K562 (cell line): ENCODE results near the gene SOX6. TPM values are rescaled to one million over a fixed set of nuclear protein-coding genes. Genes with fewer than 3 reads are reported as not detected.
A peak's percentile ranks its signal among the peaks of the same experiment; 100 is the strongest.
"Not testable (repeated sequence)": the region's sequence is repeated elsewhere in the genome, so short reads cannot be mapped to it uniquely, and the experiment has no call there.

ENCODE experiments used
- ATAC-seq: fragments of 200-7000 bp; cut with Tn5 transposase; 3 replicates; pipeline ENCODE4 v1.9.1; 2020; ENCODE audit warnings: moderate library complexity
- BruUV-seq: library from RNA; stranded (reverse); fragments of 400-500 nt; replicated peaks from 2 replicates; lab custom pipeline; 2021; lab: Mats Ljungman, UMichigan
- CTCF ChIA-PET: fragments of 300-600 bp; formaldehyde crosslinking; extraction: SDS; loops from one replicate; lab custom pipeline; 2021; ENCODE audit warnings: low intra/inter-chr PET ratio; lab: Yijun Ruan, JAX
- POLR2A ChIA-PET: fragments of 300-600, 350-650 bp; sonication (Branson Sonifier 250); formaldehyde crosslinking; extraction: SDS; loops from one replicate; lab custom pipeline; 2021; ENCODE audit warnings: antibody characterized with exemption, inconsistent platforms; lab: Yijun Ruan, JAX
- DNase-seq, 4 experiments: peaks; one replicate each; pipeline versions ENCODE4 v3.0.0 to v3.0.0-alpha.2; 2011 to 2018; ENCODE audit warnings: low spot score in 3 of 4, mixed read lengths in 3 of 4; ENCODE audit errors: extremely low read depth in 1 of 4
- FAIRE-seq: peaks from 2 replicates; lab custom pipeline; 2011; peaks lifted over from hg19 to GRCh38; lab: Jason Lieb, UNC
- H2AFZ ChIP-seq: 2 replicates; pipeline ENCODE4 v1.6.0; 2011; ENCODE audit warnings: low read depth, low read length, control low read depth, inconsistent platforms
- H3K27ac ChIP-seq: fragments of 200-600 bp; 3 replicates; pipeline ENCODE4 v1.8.0; 2011; ENCODE audit warnings: low read depth, mild to moderate bottlenecking, control low read depth, inconsistent platforms, low read length, moderate library complexity, mixed read lengths; ENCODE audit errors: extremely low read depth
- H3K27me3 ChIP-seq, 2 experiments: fragments of 300-600 bp in 1 of 2; 2 replicates in 1 of 2; 3 replicates in 1 of 2; pipeline versions ENCODE4 v1.6.0 to v1.8.0; 2011; ENCODE audit warnings: inconsistent platforms in 2 of 2, low read length in 2 of 2, mild to moderate bottlenecking in 1 of 2, mixed read lengths in 1 of 2, moderate library complexity in 1 of 2; ENCODE audit not compliant: control insufficient read depth in 2 of 2, insufficient read depth in 2 of 2
- H3K36me3 ChIP-seq: fragments of 300-600 bp; 3 replicates; pipeline ENCODE4 v1.8.0; 2011; ENCODE audit warnings: mild to moderate bottlenecking, low read length, inconsistent platforms; ENCODE audit not compliant: control insufficient read depth, insufficient read depth
- H3K4me1 ChIP-seq, 2 experiments: fragments of 200-600 bp in 1 of 2; replicated peaks in 1 of 2; 2 replicates in 1 of 2; 3 replicates in 1 of 2; pipeline versions ENCODE4 v1.5.1 to v1.8.0; 2011; ENCODE audit warnings: inconsistent platforms in 2 of 2, low read length in 2 of 2, mild to moderate bottlenecking in 1 of 2, mixed read lengths in 1 of 2, moderate library complexity in 1 of 2; ENCODE audit not compliant: control insufficient read depth in 2 of 2, insufficient read depth in 2 of 2
- H3K4me2 ChIP-seq: 2 replicates; pipeline ENCODE4 v1.6.1; 2011; ENCODE audit warnings: low read length, control low read depth, inconsistent platforms, mixed read lengths; ENCODE audit not compliant: insufficient read depth
- H3K4me3 ChIP-seq: fragments of 200-600 bp; sonication (generic), shearing (Covaris generic); 2 replicates; pipeline ENCODE4 v1.5.1; 2016; ENCODE audit warnings: control low read depth, inconsistent platforms
- H3K79me2 ChIP-seq: fragments of 200-600 bp; 3 replicates; pipeline ENCODE4 v1.8.0; 2011; ENCODE audit warnings: low read length, inconsistent platforms; ENCODE audit not compliant: control insufficient read depth, insufficient read depth
- H3K9ac ChIP-seq, 2 experiments: 2 replicates each; pipeline versions ENCODE4 v1.6.0 to v1.6.1; 2011; ENCODE audit warnings: low read depth in 2 of 2, low read length in 2 of 2, control low read depth in 1 of 2, inconsistent platforms in 1 of 2, mild to moderate bottlenecking in 1 of 2, mixed read lengths in 1 of 2; ENCODE audit not compliant: insufficient read depth in 1 of 2
- H3K9me1 ChIP-seq: one replicate; pipeline ENCODE4 v1.6.0; 2011; ENCODE audit warnings: inconsistent platforms, mild to moderate bottlenecking, low read length, moderate library complexity; ENCODE audit not compliant: control insufficient read depth, insufficient read depth
- H3K9me3 ChIP-seq: replicated peaks from 2 replicates; pipeline ENCODE4 v1.5.1; 2011; ENCODE audit warnings: low read depth, low read length, inconsistent platforms; ENCODE audit not compliant: control insufficient read depth, insufficient read depth
- H4K20me1 ChIP-seq: replicated peaks from 2 replicates; pipeline ENCODE4 v1.6.1; 2011; ENCODE audit warnings: low read length, inconsistent platforms, mixed read lengths; ENCODE audit not compliant: control insufficient read depth, insufficient read depth
- BCOR ChIP-seq: fragments of 450-650 bp; IDR thresholded peaks from 2 replicates; pipeline ENCODE4 v1.6.1; 2016
- CBX1 ChIP-seq: sonication (generic); IDR thresholded peaks from 2 replicates; pipeline ENCODE4 v1.6.1; 2016; ENCODE audit warnings: antibody characterized with exemption, low read depth, mild to moderate bottlenecking
- CBX3 ChIP-seq, 2 experiments: IDR thresholded peaks; 1 replicate in 1 of 2; 2 replicates in 1 of 2; pipeline ENCODE4 v1.6.1; 2012; ENCODE audit warnings: inconsistent platforms in 2 of 2, low read length in 2 of 2, borderline replicate concordance in 1 of 2, control low read depth in 1 of 2
- CC2D1A ChIP-seq: fragments of 450-650 bp; IDR thresholded peaks from 2 replicates; pipeline ENCODE4 v1.6.1; 2017; ENCODE audit warnings: mild to moderate bottlenecking
- HDAC1 ChIP-seq, 2 experiments: fragments of 450-650 bp; IDR thresholded peaks; 2 replicates each; pipeline ENCODE4 v1.6.1; 2016 to 2017; ENCODE audit warnings: inconsistent platforms in 1 of 2, mild to moderate bottlenecking in 1 of 2, moderate library complexity in 1 of 2
- HDAC2 ChIP-seq: fragments of 450-650 bp; IDR thresholded peaks from 2 replicates; pipeline ENCODE4 v1.6.1; 2016; ENCODE audit warnings: mild to moderate bottlenecking
- KDM1A ChIP-seq, 2 experiments: fragments of 450-650 bp; IDR thresholded peaks; 2 replicates each; pipeline ENCODE4 v1.6.1; 2016; ENCODE audit warnings: mild to moderate bottlenecking in 2 of 2
- SMARCA5 ChIP-seq: fragments of 450-650 bp; IDR thresholded peaks from 2 replicates; pipeline ENCODE4 v1.6.1; 2016
- ZNF146 ChIP-seq: IDR thresholded peaks from one replicate; pipeline ENCODE4 v1.6.1; 2018; ENCODE audit warnings: missing compliant biosample characterization; ENCODE audit not compliant: unreplicated experiment
- WGBS: fragments of 100-300 bp; shearing (Covaris generic); methylation state at CpG from one replicate; pipeline ENCODE4 v1.1.6; 2016; ENCODE audit warnings: low coverage, mixed read lengths; ENCODE audit not compliant: insufficient coverage; ENCODE audit errors: missing lambda C conversion rate; 5-methylcytosine and 5-hydroxymethylcytosine counted together
- in situ Hi-C: fragments of 300-500 bp; cut with MboI; formaldehyde crosslinking; loops from 4 replicates; pipeline ENCODE4 v1.15.0; 2018; ENCODE audit warnings: inconsistent platforms, mixed read lengths
- intact Hi-C: fragments of 100-400 bp; cut with micrococcal nuclease; formaldehyde crosslinking; loops from 2 replicates; pipeline ENCODE4 v1.14.2; 2022
- polyA plus RNA-seq, 8 experiments: library from polyadenylated mRNA; depleted of rRNA in 4 of 8; stranded (reverse) in 5 of 8; unstranded in 3 of 8; fragments of >200 nt; fragmentation: Nextera tagmentation in 2 of 8; fragmentation: Illumina TruSeq in 1 of 8; extraction: Ambion mirVana in 2 of 8; extraction: Trizol in 1 of 8; gene quantifications; 2 replicates each; pipeline versions ENCODE4 v1.2.1 to v1.2.3, GENCODE V29; 2011 to 2014; ENCODE audit warnings: inconsistent platforms in 1 of 8, missing spikeins in 1 of 8
- total RNA-seq, 7 experiments: library from RNA; depleted of rRNA in 6 of 7; stranded (reverse); fragments of >200 nt in 6 of 7; fragmentation: Illumina TruSeq in 2 of 7; extraction: Trizol in 2 of 7; gene quantifications; 2 replicates each; pipeline versions ENCODE4 v1.2.1 to v1.2.3, GENCODE V29; 2011 to 2021; ENCODE audit warnings: low replicate concordance in 1 of 7
- TF ChIP-seq, protein P1 (sequence below): fragments of 450-650 bp; IDR thresholded peaks from 2 replicates; pipeline ENCODE4 v1.6.1; 2016; ENCODE audit warnings: mild to moderate bottlenecking

SOX6 gene
- total and polyA plus RNA-seq, 9 of the 15 experiments (the other 6 are each of a cell fraction or from before 2014, with no cell fraction given), result 0.89 to 8.7 (median 5.7) TPM

DNA sequence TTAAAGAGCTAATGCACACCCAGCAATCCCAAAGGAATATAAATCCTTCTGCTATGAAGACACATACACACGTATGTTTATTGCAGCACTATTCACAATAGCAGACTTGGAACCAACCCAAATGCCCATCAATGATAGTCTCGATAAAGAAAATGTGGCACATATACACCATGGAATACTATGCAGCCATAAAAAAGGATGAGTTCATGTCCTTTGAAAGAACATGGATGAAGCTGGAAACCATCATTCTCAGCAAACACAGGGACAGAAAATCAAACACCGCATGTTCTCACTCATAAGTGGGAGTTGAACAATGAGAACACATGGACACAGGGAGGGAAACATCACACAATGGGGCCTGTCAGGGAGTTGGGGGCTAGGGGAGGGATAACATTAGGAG lies 19.3 kb upstream of the SOX6 start:
- in situ Hi-C loops, DNase-seq, H3K4me2 ChIP-seq, H3K36me3 ChIP-seq, CTCF ChIA-PET, H4K20me1 ChIP-seq, H2AFZ ChIP-seq, H3K9ac ChIP-seq, H3K27me3 ChIP-seq, FAIRE-seq, H3K9me1 ChIP-seq, H3K79me2 ChIP-seq, intact Hi-C loops, BruUV-seq, H3K27ac ChIP-seq, ATAC-seq, H3K4me3 ChIP-seq, POLR2A ChIA-PET, H3K9me3 ChIP-seq: not testable (repeated sequence)
- WGBS, result 84% methylated on average over 3 of the region's 3 CpGs
- peaks cover 3 to 12% of the 10 kb centered on the region in 2 experiments; a peak in 3 of 5 replicates for H3K4me1 ChIP-seq
- TF ChIP-seq KDM1A (IDR thresholded peaks at IDR 0.05) (peak; percentile 57 to 73), ZNF146 (CRISPR knock-in tag) (peak; percentile 98), HDAC1 (IDR thresholded peaks at IDR 0.05) (0 out of 4 replicates have a peak, but pooled peaks of 1 of the 2 experiments have one; percentile 24), BCOR (peak; percentile 94), CC2D1A (peak; percentile 64), HDAC2 (peak; percentile 62; the same call in 1 of the 2 replicates), CBX1 (peak; percentile 27; the same call in 1 of the 2 replicates), SMARCA5 (peak; percentile 74; the same call in 1 of the 2 replicates), CBX3 (IDR thresholded peaks at IDR 0.05; ENCODE audit: borderline replicate concordance in 1 of 2, low read length in 2 of 2) (0 out of 3 replicates have a peak, but pooled peaks of 1 of the 2 experiments have one; percentile 34)
- TF ChIP-seq, protein P1, sequence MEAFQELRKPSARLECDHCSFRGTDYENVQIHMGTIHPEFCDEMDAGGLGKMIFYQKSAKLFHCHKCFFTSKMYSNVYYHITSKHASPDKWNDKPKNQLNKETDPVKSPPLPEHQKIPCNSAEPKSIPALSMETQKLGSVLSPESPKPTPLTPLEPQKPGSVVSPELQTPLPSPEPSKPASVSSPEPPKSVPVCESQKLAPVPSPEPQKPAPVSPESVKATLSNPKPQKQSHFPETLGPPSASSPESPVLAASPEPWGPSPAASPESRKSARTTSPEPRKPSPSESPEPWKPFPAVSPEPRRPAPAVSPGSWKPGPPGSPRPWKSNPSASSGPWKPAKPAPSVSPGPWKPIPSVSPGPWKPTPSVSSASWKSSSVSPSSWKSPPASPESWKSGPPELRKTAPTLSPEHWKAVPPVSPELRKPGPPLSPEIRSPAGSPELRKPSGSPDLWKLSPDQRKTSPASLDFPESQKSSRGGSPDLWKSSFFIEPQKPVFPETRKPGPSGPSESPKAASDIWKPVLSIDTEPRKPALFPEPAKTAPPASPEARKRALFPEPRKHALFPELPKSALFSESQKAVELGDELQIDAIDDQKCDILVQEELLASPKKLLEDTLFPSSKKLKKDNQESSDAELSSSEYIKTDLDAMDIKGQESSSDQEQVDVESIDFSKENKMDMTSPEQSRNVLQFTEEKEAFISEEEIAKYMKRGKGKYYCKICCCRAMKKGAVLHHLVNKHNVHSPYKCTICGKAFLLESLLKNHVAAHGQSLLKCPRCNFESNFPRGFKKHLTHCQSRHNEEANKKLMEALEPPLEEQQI, result peak; percentile 79
